SK-N-SH (cell line): ENCODE measurements around the gene BTLA. TPM values are rescaled to one million over a fixed set of nuclear protein-coding genes. Genes with fewer than 3 reads are reported as not detected.
"Not testable (repeated sequence)": the region's sequence is repeated elsewhere in the genome, so short reads cannot be mapped to it uniquely, and the experiment has no call there.

Source experiments
- CTCF ChIA-PET: fragments of 300-600, 350-600 bp; formaldehyde crosslinking; extraction: SDS; loops from one replicate; lab custom pipeline; 2021; lab: Yijun Ruan, JAX
- POLR2A ChIA-PET: fragments of 350-600 bp; sonication (Branson Sonifier 250); formaldehyde crosslinking; extraction: SDS; loops from one replicate; lab custom pipeline; 2020; ENCODE audit warnings: antibody characterized with exemption, inconsistent platforms; lab: Yijun Ruan, JAX
- DNase-seq: peaks from one replicate; pipeline ENCODE4 v3.0.0; 2012
- H2AFZ ChIP-seq: fragments of 200-600 bp; sonication (generic); 2 replicates; pipeline ENCODE4 v1.8.1; 2016; ENCODE audit warnings: antibody characterized with exemption, mild to moderate bottlenecking, low read depth
- H3F3A ChIP-seq: fragments of 200-600 bp; sonication (generic); replicated peaks from 2 replicates; pipeline ENCODE3; 2016; ENCODE audit warnings: antibody characterized with exemption, mild to moderate bottlenecking; ENCODE audit not compliant: insufficient read depth
- H3K27ac ChIP-seq, 2 experiments: fragments of 200-500 bp in 1 of 2; fragments of 200-600 bp in 1 of 2; sonication (Bioruptor generic) in 1 of 2; sonication (generic), shearing (Covaris generic) in 1 of 2; 2 replicates each; pipeline versions ENCODE4 v1.5.1 to v1.6.1; 2014 to 2016; ENCODE audit warnings: low read depth in 2 of 2, inconsistent platforms in 1 of 2, low read length in 1 of 2, mild to moderate bottlenecking in 1 of 2, mixed read lengths in 1 of 2
- H3K27me3 ChIP-seq: fragments of 200-600 bp; sonication (generic), shearing (Covaris generic); 2 replicates; pipeline ENCODE4 v1.6.1; 2016; ENCODE audit warnings: mixed run types; ENCODE audit not compliant: insufficient read depth
- H3K36me3 ChIP-seq, 2 experiments: fragments of 200-500 bp in 1 of 2; fragments of 200-600 bp in 1 of 2; sonication (Bioruptor generic) in 1 of 2; sonication (generic) in 1 of 2; replicated peaks in 1 of 2; 2 replicates each; pipeline versions ENCODE3 to v1.5.1; 2014 to 2016; ENCODE audit warnings: low read length in 1 of 2, mild to moderate bottlenecking in 1 of 2; ENCODE audit not compliant: insufficient read depth in 2 of 2, control insufficient read depth in 1 of 2
- H3K4me1 ChIP-seq, 2 experiments: fragments of 200-500 bp in 1 of 2; fragments of 200-600 bp in 1 of 2; sonication (Bioruptor generic) in 1 of 2; sonication (generic), shearing (Covaris generic) in 1 of 2; 2 replicates each; pipeline versions ENCODE4 v1.5.1 to v1.6.1; 2014 to 2016; ENCODE audit warnings: low read depth in 1 of 2, low read length in 1 of 2, mixed run types in 1 of 2; ENCODE audit not compliant: insufficient read depth in 2 of 2, control insufficient read depth in 1 of 2
- H3K4me2 ChIP-seq: fragments of 200-600 bp; sonication (generic), shearing (Covaris generic); 2 replicates; pipeline ENCODE4 v1.6.1; 2017; ENCODE audit warnings: mixed run types
- H3K4me3 ChIP-seq, 2 experiments: fragments of 200-500 bp in 1 of 2; fragments of 200-600 bp in 1 of 2; sonication (Bioruptor generic) in 1 of 2; sonication (generic), shearing (Covaris generic) in 1 of 2; 2 replicates each; pipeline versions ENCODE4 v1.5.1 to v1.8.1; 2014 to 2016; ENCODE audit warnings: low read depth in 2 of 2, inconsistent platforms in 1 of 2, low read length in 1 of 2, mild to moderate bottlenecking in 1 of 2, mixed read lengths in 1 of 2, moderate library complexity in 1 of 2
- H3K79me2 ChIP-seq: fragments of 200-600 bp; sonication (generic); 2 replicates; pipeline ENCODE4 v1.8.1; 2017; ENCODE audit warnings: mild to moderate bottlenecking; ENCODE audit not compliant: insufficient read depth
- H3K9ac ChIP-seq: fragments of 200-600 bp; sonication (generic); 2 replicates; pipeline ENCODE4 v1.6.1; 2017; ENCODE audit warnings: mixed run types
- H3K9me2 ChIP-seq: fragments of 200-600 bp; sonication (generic); 2 replicates; pipeline ENCODE4 v1.6.1; 2017; ENCODE audit warnings: mixed run types
- H3K9me3 ChIP-seq: fragments of 200-600 bp; sonication (generic); 2 replicates; pipeline ENCODE4 v1.6.1; 2017; ENCODE audit warnings: mixed run types, mild to moderate bottlenecking, moderate library complexity
- H4K20me1 ChIP-seq: fragments of 200-600 bp; sonication (generic); 2 replicates; pipeline ENCODE4 v1.6.1; 2017; ENCODE audit warnings: mild to moderate bottlenecking, mixed run types; ENCODE audit not compliant: insufficient read depth
- EP300 ChIP-seq, 2 experiments: IDR thresholded peaks; 2 replicates each; pipeline versions ENCODE4 v1.4.0 to v1.6.1; 2012; ENCODE audit warnings: borderline replicate concordance in 1 of 2, low read depth in 1 of 2, low read length in 1 of 2
- EZH2phosphoT487 ChIP-seq: fragments of 200-600 bp; sonication (generic); IDR thresholded peaks from 2 replicates; pipeline ENCODE4 v1.6.1; 2017; ENCODE audit warnings: low read depth, mixed run types, mild to moderate bottlenecking, antibody characterized with exemption, moderate library complexity, borderline replicate concordance
- FOSL2 ChIP-seq: IDR thresholded peaks from 2 replicates; pipeline ENCODE4 v1.4.0; 2012; ENCODE audit warnings: low read depth, mild to moderate bottlenecking, moderate library complexity, borderline replicate concordance
- FOXJ3 ChIP-seq: sonication (generic); formaldehyde crosslinking; IDR thresholded peaks from 2 replicates; pipeline ENCODE4 v1.5.1; 2020; ENCODE audit warnings: mild to moderate bottlenecking, missing genetic modification reagents
- FOXM1 ChIP-seq: IDR thresholded peaks from 2 replicates; pipeline ENCODE4 v1.4.0; 2012; ENCODE audit warnings: low read depth, mild to moderate bottlenecking
- IRF3 ChIP-seq: fragments of 150-350 bp; IDR thresholded peaks from 2 replicates; pipeline ENCODE4 v1.6.1; 2016; ENCODE audit warnings: mild to moderate bottlenecking, low read depth, low read length
- JUND ChIP-seq: IDR thresholded peaks from 2 replicates; pipeline ENCODE4 v1.4.0; 2012
- MXI1 ChIP-seq: IDR thresholded peaks from 2 replicates; pipeline ENCODE4 v1.6.1; 2012; ENCODE audit warnings: mild to moderate bottlenecking, low read depth, low read length, improper control_type of control experiment
- NFIC ChIP-seq: IDR thresholded peaks from 2 replicates; pipeline ENCODE4 v1.4.0; 2012; ENCODE audit warnings: borderline replicate concordance
- NRF1 ChIP-seq: IDR thresholded peaks from 2 replicates; pipeline ENCODE4 v1.6.1; 2012; ENCODE audit warnings: low read depth, mild to moderate bottlenecking, low read length
- POLR2AphosphoS5 ChIP-seq: IDR thresholded peaks from 2 replicates; pipeline ENCODE4 v1.6.1; 2012; ENCODE audit warnings: low read depth, low read length
- RAD21 ChIP-seq: IDR thresholded peaks from 2 replicates; pipeline ENCODE4 v1.6.1; 2012; ENCODE audit warnings: mild to moderate bottlenecking, low read length
- RCOR1 ChIP-seq: fragments of 150-350 bp; IDR thresholded peaks from 2 replicates; pipeline ENCODE4 v1.6.1; 2017; ENCODE audit warnings: antibody characterized with exemption, low read length
- RFX5 ChIP-seq: IDR thresholded peaks from 2 replicates; pipeline ENCODE4 v1.6.1; 2012; ENCODE audit warnings: mild to moderate bottlenecking, improper control_type of control experiment, low read length
- RXRA ChIP-seq: IDR thresholded peaks from 2 replicates; pipeline ENCODE4 v1.4.0; 2012; ENCODE audit warnings: low read depth, mild to moderate bottlenecking, borderline replicate concordance
- TAF1 ChIP-seq: IDR thresholded peaks from 2 replicates; pipeline ENCODE4 v1.6.1; 2012; ENCODE audit warnings: low read depth, mild to moderate bottlenecking, low read length, moderate library complexity, borderline replicate concordance
- TEAD4 ChIP-seq: IDR thresholded peaks from 2 replicates; pipeline ENCODE4 v1.4.0; 2012; ENCODE audit warnings: mild to moderate bottlenecking, borderline replicate concordance; ENCODE audit not compliant: insufficient read depth
- USF2 ChIP-seq: fragments of 150-350 bp; IDR thresholded peaks from 2 replicates; pipeline ENCODE4 v1.6.1; 2017; ENCODE audit warnings: antibody characterized with exemption, low read length, low read depth, borderline replicate concordance
- WGBS: methylation state at CpG from one replicate; pipeline ENCODE4 v1.1.6; 2017; ENCODE audit warnings: low lambda C conversion rate; 5-methylcytosine and 5-hydroxymethylcytosine counted together
- polyA plus RNA-seq, 3 experiments: library from polyadenylated mRNA; depleted of rRNA; stranded (reverse); fragments of >200 nt; gene quantifications; 2 replicates each; pipeline ENCODE4 v1.2.3, GENCODE V29; 2012

The BTLA gene
- polyA plus RNA-seq, 1 of the 3 experiments (the other 2 are of a cell fraction), result not detected

GRCh38 chr3:112496366-112497067 is 2.8 kb downstream of the BTLA start:
- CTCF ChIA-PET, result no interaction called here

GRCh38 chr3:112494448-112494767 is 4.9 kb downstream of the BTLA start:
- H3K9me2 ChIP-seq, H3K79me2 ChIP-seq, H3F3A ChIP-seq, H3K4me2 ChIP-seq, CTCF ChIA-PET, H3K36me3 ChIP-seq, H3K27me3 ChIP-seq, H3K9me3 ChIP-seq, H3K9ac ChIP-seq, H4K20me1 ChIP-seq, POLR2A ChIA-PET, H2AFZ ChIP-seq, H3K4me3 ChIP-seq, DNase-seq, H3K4me1 ChIP-seq, H3K27ac ChIP-seq: not testable (repeated sequence)
- WGBS, result 31% methylated on average over 3 of the region's 3 CpGs

More at GRCh38 chr3:112496366-112497067, 2.8 kb downstream of the BTLA start:
- no peak overlapping the region for H3K4me3 ChIP-seq
- H3K27me3 ChIP-seq, result no peaks in the 10 kb centered on the region
- H3K4me1 ChIP-seq, result no peaks in the 10 kb centered on the region
- no peaks in the 10 kb centered on the region for H3K79me2 ChIP-seq
- no peaks in the 10 kb centered on the region for H3K9me2 ChIP-seq
- no peaks in the 10 kb centered on the region for H3F3A ChIP-seq
- no peak overlapping the region for H2AFZ ChIP-seq
- no peak overlapping the region for H3K9ac ChIP-seq
- no peaks in the 10 kb centered on the region for H4K20me1 ChIP-seq
- TF ChIP-seq EP300 (IDR thresholded peaks at IDR 0.05; ENCODE audit: borderline replicate concordance in 1 of 2, low read depth in 1 of 2, low read length in 1 of 2) (no peak), NFIC (no peak), RAD21 (no peak), RCOR1 (no peak), RFX5 (no peak), RXRA (no peak), USF2 (no peak)
- DNase-seq, result no peak
- H3K9me3 ChIP-seq, result no peaks in the 10 kb centered on the region
- no peaks in the 10 kb centered on the region for H3K36me3 ChIP-seq
- POLR2A ChIA-PET, result no interaction called here
- H3K4me2 ChIP-seq, result no peak overlapping the region
- no peak overlapping the region for H3K27ac ChIP-seq
- 24% methylated on average over 5 of the region's 5 CpGs for WGBS

GRCh38 chr3:112492124-112492523 is 7.1 kb downstream of the BTLA start:
- no peak overlapping the region for H3K9ac ChIP-seq
- no peak for TF ChIP-seq FOSL2
- no peak for TF ChIP-seq TAF1
- no peak for TF ChIP-seq NRF1
- no peak for TF ChIP-seq JUND
- TF ChIP-seq IRF3, result no peak
- no peak for TF ChIP-seq POLR2AphosphoS5
- TF ChIP-seq FOXJ3 (CRISPR knock-in tag), result no peak
- no peak for TF ChIP-seq NFIC
- TF ChIP-seq TEAD4, result no peak
- TF ChIP-seq FOXM1, result no peak
- no peak for TF ChIP-seq MXI1
- TF ChIP-seq EZH2phosphoT487, result no peak
- no peaks in the 10 kb centered on the region for H4K20me1 ChIP-seq
- H3K9me2 ChIP-seq, result no peaks in the 10 kb centered on the region
- CTCF ChIA-PET, result interaction anchor here (1.0 kb wide), 1 partner anchor 39 kb away, joined by 5 read pairs; no protein-coding TSS in a partner anchor
- POLR2A ChIA-PET, result no interaction called here
- no peaks in the 10 kb centered on the region for H3K79me2 ChIP-seq
- no peaks in the 10 kb centered on the region for H3F3A ChIP-seq
- DNase-seq, result no peak
- no peaks in the 10 kb centered on the region for H3K9me3 ChIP-seq
- no peaks in the 10 kb centered on the region for H3K27me3 ChIP-seq
- H3K36me3 ChIP-seq, result no peaks in the 10 kb centered on the region
- no peak overlapping the region for H2AFZ ChIP-seq
- no peaks in the 10 kb centered on the region for H3K4me1 ChIP-seq
- H3K4me2 ChIP-seq, result no peak overlapping the region
- H3K27ac ChIP-seq, result no peak overlapping the region
- WGBS, result 53% methylated on average over 1 of the region's 1 CpG
- H3K4me3 ChIP-seq, result no peak overlapping the region
